Measurements from ENCODE around the gene KRTAP5-11.
"Not testable (repeated sequence)": the region's sequence is repeated elsewhere in the genome, so short reads cannot be mapped to it uniquely, and the experiment has no call there.

KRTAP5-11 gene

GRCh38 chr11:71544525-71545214 lies 38.0 kb downstream of the KRTAP5-11 start:
- no peak overlapping the region for H3K4me3 ChIP-seq (ENCODE audit: low read depth, low read length)
- TF ChIP-seq CTCF (IDR thresholded peaks at IDR 0.05; ENCODE audit: insufficient read depth, low read depth, low read length, missing control alignments), result no peak
- DNase-seq (ENCODE audit: low read depth), result no peak

GRCh38 chr11:71543866-71544265 lies 38.8 kb downstream of the KRTAP5-11 start:
- H3K4me3 ChIP-seq (ENCODE audit: low read depth, low read length), result no peak overlapping the region
- no peak for TF ChIP-seq CTCF (IDR thresholded peaks at IDR 0.05; ENCODE audit: insufficient read depth, low read depth, low read length, missing control alignments)
- peak; percentile 37 for DNase-seq (ENCODE audit: low read depth)

GRCh38 chr11:71542879-71543777 lies 39.5 kb downstream of the KRTAP5-11 start:
- H3K4me3 ChIP-seq (ENCODE audit: low read depth, low read length), result no peak overlapping the region
- TF ChIP-seq CTCF (IDR thresholded peaks at IDR 0.05; ENCODE audit: insufficient read depth, low read depth, low read length, missing control alignments), result no peak
- peak; percentile 82 for DNase-seq (ENCODE audit: low read depth)

- no peak for TF ChIP-seq CTCF (IDR thresholded peaks at IDR 0.05; ENCODE audit: insufficient read depth, low read depth, low read length, missing control alignments)
- DNase-seq (ENCODE audit: low read depth), result no peak
- no peak overlapping the region for H3K4me3 ChIP-seq (ENCODE audit: low read depth, low read length)
These were observed 40.3 kb downstream of the KRTAP5-11 start for GRCh38 chr11:71542382-71542781.

- peak; percentile 85 for DNase-seq (ENCODE audit: low read depth)
- not testable (repeated sequence) for H3K4me3 ChIP-seq (ENCODE audit: low read depth, low read length)
These were observed 42.0 kb downstream of the KRTAP5-11 start for GRCh38 chr11:71540521-71541304.

GRCh38 chr11:71539971-71540370 lies 42.7 kb downstream of the KRTAP5-11 start:
- H3K4me3 ChIP-seq (ENCODE audit: low read depth, low read length), result not testable (repeated sequence)
- DNase-seq (ENCODE audit: low read depth), result peak; percentile 84

- TF ChIP-seq CTCF (IDR thresholded peaks at IDR 0.05; ENCODE audit: insufficient read depth, low read depth, low read length, missing control alignments), result no peak
- H3K4me3 ChIP-seq (ENCODE audit: low read depth, low read length), result no peak overlapping the region
- DNase-seq (ENCODE audit: low read depth), result no peak
These were observed 43.7 kb downstream of the KRTAP5-11 start for GRCh38 chr11:71539017-71539416.

All from GM12865 (cell line).